Heart left ventricle (tissue), 16 donors: ENCODE results near the gene NTNG2. TPM values are rescaled to one million over a fixed set of nuclear protein-coding genes. Genes with fewer than 3 reads are reported as not detected.

Experiments
- ATAC-seq, 4 donors: fragments of 200-7000 bp; cut with Tn5 transposase; one replicate each; pipeline ENCODE4 v1.9.1; 2020 to 2022; ENCODE audit warnings: moderate library complexity in 4 of 4, mild to moderate bottlenecking in 3 of 4, moderate number of reproducible peaks in 1 of 4
- DNase-seq, 5 donors: peaks; one replicate each; pipeline ENCODE4 v3.0.0-alpha.2; 2020
- H3K27ac ChIP-seq, 12 donors: fragments of 200-600 bp; sonication (generic) in 4 of 12; one replicate each; pipeline versions ENCODE4 v1.5.0 to v1.8.0; 2016 to 2022; ENCODE audit warnings: mild to moderate bottlenecking in 2 of 12
- H3K27me3 ChIP-seq, 9 donors: fragments of 200-600 bp; sonication (generic) in 2 of 9; one replicate each; pipeline versions ENCODE4 v1.5.1 to v1.8.0; 2016 to 2022; ENCODE audit warnings: mild to moderate bottlenecking in 3 of 9
- H3K36me3 ChIP-seq, 9 donors: fragments of 200-600 bp; sonication (generic) in 2 of 9; one replicate each; pipeline versions ENCODE4 v1.5.0 to v1.8.0; 2018 to 2022; ENCODE audit warnings: mild to moderate bottlenecking in 2 of 9
- H3K4me1 ChIP-seq, 12 donors: fragments of 200-600 bp; sonication (generic) in 4 of 12; one replicate each; pipeline versions ENCODE4 v1.5.0 to v1.8.0; 2016 to 2022; ENCODE audit warnings: mild to moderate bottlenecking in 3 of 12
- H3K4me3 ChIP-seq, 12 donors: fragments of 200-600 bp; sonication (generic) in 4 of 12; one replicate each; pipeline versions ENCODE4 v1.5.0 to v1.8.0; 2017 to 2022; ENCODE audit warnings: mild to moderate bottlenecking in 9 of 12, moderate library complexity in 4 of 12
- H3K9me3 ChIP-seq, 12 donors: fragments of 200-600 bp; sonication (generic) in 4 of 12; one replicate each; pipeline versions ENCODE4 v1.5.0 to v1.8.0; 2016 to 2022; ENCODE audit warnings: mild to moderate bottlenecking in 1 of 12
- POLR2A ChIP-seq, 2 donors: fragments of 450-650 bp; IDR thresholded peaks; one replicate each; pipeline ENCODE4 v1.6.1; 2017; ENCODE audit warnings: antibody characterized with exemption in 2 of 2, mild to moderate bottlenecking in 2 of 2, moderate library complexity in 2 of 2
- WGBS, 4 donors: extraction: QIAGEN DNeasy Blood & Tissue Kit in 2 of 4; methylation state at CpG; one replicate each; pipeline versions ENCODE4 v1.1.5 to v1.1.7; 2013 to 2018; 5-methylcytosine and 5-hydroxymethylcytosine counted together
- intact Hi-C, 10 donors: fragments of 100-400 bp; cut with DNase I; formaldehyde crosslinking; loops; one replicate each; pipeline versions ENCODE4 v1.11.1 to v1.14.2; 2022
- polyA plus RNA-seq, 2 donors: library from polyadenylated mRNA; stranded (reverse); fragments of 200-250 nt; gene quantifications; one replicate each; pipeline ENCODE4 v1.2.3, GENCODE V29; 2013
- total RNA-seq, 9 donors: library from RNA; depleted of rRNA in 2 of 9; stranded (reverse); fragments of >200 nt in 2 of 9; fragmentation: NEBNext Ultra II Directional in 3 of 9; extraction: Animal tissue kit (Norgen Biotek cat#: 25700) in 3 of 9; gene quantifications; one replicate each; pipeline versions ENCODE4 v1.1.0 to v1.2.4, GENCODE V29; 2016 to 2023
- TF ChIP-seq, protein P1 (sequence below), 12 donors: fragments of 200-600 bp; sonication (generic) in 4 of 12; IDR thresholded peaks; one replicate each; pipeline versions ENCODE4 v1.5.0 to v1.8.0; 2018 to 2022; ENCODE audit warnings: antibody characterized with exemption in 12 of 12, mild to moderate bottlenecking in 5 of 12
- donor health status: ischemic (EF 13 %, LVEDD 7.1; RV severe dilation, severe dysfunction).
- donor health status: healthy with polysubstance abuse.
- donor health status: DM: no; HTN: yes; CAD: no.
- donor health status: DM: no; HTN: no; CAD: no.
- donor health status: ischemic (EF 25% LVEDD 6.9; RV normal size, moderate dysfunction).
- donor health status: ischemic (EF 25% LVEDD 5.7; RV mildly dilated, moderate dysfunction).
- donor health status: healthy.
- donor health status: DM: yes; HTN: yes; CAD: no.
- donor health status: ischemic (EF 35%, LVEDD 5.7; RV mildly dilated, moderate dysfunction).
- donor health status: nonischemic (EF 11% LVEDD 7.7; RV severe dilation, severe dysfunction).
- donor health status: DM: yes; HTN: yes; CAD: no.
- donor health status: PGD.
- donor health status: ischemic (EF 29% LVEDD 5.4; RV normal size, mild dysfunction).
- donor health status: nonischemic (EF 23%, LVEDD 6.1; RV moderate dilation, normal function).

NTNG2 gene
- total and polyA plus RNA-seq, 11 donors = 0.28 to 4.1 (median 2.2) TPM

DNA sequence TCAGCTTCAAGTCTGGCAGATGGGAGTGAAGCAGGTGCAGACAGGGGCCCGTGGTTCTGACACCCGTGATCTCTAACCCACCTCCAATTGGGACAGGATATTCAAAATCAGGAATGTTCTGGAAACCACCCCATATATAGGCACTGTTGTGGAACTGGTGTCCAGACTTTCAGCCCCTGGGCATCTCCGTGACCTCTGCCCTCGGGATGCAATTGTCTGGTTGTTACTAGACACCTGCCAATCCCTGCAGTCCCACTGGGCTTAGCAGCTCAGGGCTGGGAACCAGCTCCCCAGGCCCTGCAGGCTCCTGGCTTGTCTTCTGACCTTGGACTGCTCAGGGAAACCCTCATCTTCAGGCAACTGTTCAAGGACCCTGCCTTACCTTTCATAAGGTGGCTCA, 38.8 kb downstream of the NTNG2 start:
- H3K36me3 ChIP-seq = no peaks in the 10 kb centered on the region
- H3K4me1 ChIP-seq = peaks cover 0 to 3% (median 0%) of the 10 kb centered on the region in 12 donors
- ATAC-seq (no peak), DNase-seq (no peak)
- WGBS, 4 donors = 71 to 87% (median 79%) methylated on average over 3 to 4 of the region's 4 CpGs
- intact Hi-C loops = no loop called here
- no peak overlapping the region for H3K27ac ChIP-seq
- TF ChIP-seq, protein P1, sequence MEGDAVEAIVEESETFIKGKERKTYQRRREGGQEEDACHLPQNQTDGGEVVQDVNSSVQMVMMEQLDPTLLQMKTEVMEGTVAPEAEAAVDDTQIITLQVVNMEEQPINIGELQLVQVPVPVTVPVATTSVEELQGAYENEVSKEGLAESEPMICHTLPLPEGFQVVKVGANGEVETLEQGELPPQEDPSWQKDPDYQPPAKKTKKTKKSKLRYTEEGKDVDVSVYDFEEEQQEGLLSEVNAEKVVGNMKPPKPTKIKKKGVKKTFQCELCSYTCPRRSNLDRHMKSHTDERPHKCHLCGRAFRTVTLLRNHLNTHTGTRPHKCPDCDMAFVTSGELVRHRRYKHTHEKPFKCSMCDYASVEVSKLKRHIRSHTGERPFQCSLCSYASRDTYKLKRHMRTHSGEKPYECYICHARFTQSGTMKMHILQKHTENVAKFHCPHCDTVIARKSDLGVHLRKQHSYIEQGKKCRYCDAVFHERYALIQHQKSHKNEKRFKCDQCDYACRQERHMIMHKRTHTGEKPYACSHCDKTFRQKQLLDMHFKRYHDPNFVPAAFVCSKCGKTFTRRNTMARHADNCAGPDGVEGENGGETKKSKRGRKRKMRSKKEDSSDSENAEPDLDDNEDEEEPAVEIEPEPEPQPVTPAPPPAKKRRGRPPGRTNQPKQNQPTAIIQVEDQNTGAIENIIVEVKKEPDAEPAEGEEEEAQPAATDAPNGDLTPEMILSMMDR (IDR thresholded peaks at IDR 0.05) = no peak
- TF ChIP-seq POLR2A (IDR thresholded peaks at IDR 0.05) = no peak
- H3K9me3 ChIP-seq = peaks cover 0 to 7% (median 0%) of the 10 kb centered on the region in 12 donors
- no peak overlapping the region for H3K4me3 ChIP-seq
- H3K27me3 ChIP-seq = peaks cover 0 to 14% (median 0%) of the 10 kb centered on the region in 9 donors

DNA sequence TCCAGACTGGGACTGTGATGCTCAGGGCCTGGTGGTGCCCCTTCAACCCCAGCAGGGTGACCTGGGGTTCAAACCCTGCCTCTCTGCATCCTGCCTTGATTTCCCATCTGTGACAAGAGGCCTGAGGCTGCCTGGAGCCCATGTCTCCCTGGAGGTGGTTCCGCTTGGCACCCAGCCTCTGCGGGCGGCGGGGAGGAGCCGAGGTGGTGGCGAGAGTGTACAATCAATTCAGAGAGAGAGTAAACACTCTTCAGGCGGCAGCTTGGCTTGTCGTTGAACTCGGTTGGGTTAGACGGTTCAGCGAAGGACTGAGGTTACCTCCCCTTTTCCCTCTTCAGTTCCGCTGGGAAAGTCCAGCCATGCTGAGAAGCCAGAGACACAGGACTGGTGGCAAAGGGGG, 39.3 kb downstream of the NTNG2 start:
- Histone ChIP-seq H3K9me3 (peaks cover 0 to 7% (median 0%) of the 10 kb centered on the region in 12 donors), H3K4me3 (no peak overlapping the region), H3K27me3 (peaks cover 0 to 14% (median 0%) of the 10 kb centered on the region in 9 donors), H3K36me3 (no peaks in the 10 kb centered on the region), H3K27ac (no peak overlapping the region), H3K4me1 (peaks cover 0 to 3% (median 0%) of the 10 kb centered on the region in 12 donors)
- no peak for ATAC-seq
- WGBS, 4 donors = 83 to 87% (median 85%) methylated on average over 12 of the region's 12 CpGs
- intact Hi-C loops = no loop called here
- TF ChIP-seq, protein P1 (IDR thresholded peaks at IDR 0.05) = no peak
- TF ChIP-seq POLR2A (IDR thresholded peaks at IDR 0.05) = no peak
- peak in 1 of 5 donors; percentile 21 for DNase-seq

DNA sequence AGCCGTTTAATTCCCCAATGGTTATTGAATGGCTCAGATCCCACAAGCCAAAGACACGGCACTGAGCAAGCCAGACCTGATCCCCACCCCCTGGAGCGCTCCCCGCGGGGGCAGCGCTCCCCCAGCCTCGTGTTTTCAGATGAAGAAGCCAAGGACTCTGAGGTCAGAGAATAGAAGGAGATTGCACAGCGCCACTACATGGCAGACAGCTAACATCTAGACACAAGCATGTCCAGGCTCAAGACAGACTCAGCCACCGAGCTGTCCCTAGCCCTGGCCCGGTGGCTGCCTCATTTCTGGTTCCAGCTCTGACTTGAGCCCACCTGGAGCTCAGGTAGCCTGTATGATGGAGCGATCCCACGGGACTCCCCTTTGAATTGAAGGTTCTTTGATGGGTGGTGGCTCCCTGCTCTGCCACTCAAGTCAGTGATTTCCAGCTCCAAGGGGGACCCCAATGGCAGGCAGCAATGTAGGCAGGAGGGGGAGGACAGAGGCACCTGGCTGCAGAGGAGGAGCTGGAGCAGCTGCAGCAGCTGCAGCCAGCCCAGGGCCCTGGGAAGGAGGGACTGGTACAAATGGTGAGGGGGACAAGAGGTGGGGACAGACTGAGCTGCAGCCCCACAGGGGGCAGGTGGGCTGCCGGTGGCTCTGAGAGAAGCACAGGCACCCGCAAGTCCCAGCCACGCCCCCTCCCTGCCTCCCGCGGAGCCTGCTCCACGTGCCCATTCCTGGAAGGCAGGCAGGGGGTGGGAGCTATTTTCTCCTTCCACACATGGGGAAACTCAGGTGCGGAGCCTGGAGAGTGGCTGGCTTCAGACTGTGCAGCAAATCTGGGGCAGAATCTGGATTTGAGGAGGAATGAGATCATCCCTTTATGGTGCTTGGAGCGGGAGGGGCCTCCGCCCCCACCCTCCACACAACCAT, 40.2 kb downstream of the NTNG2 start:
- Histone ChIP-seq H3K4me1 (peaks cover 0 to 3% (median 0%) of the 10 kb centered on the region in 12 donors), H3K27ac (no peak overlapping the region)

DNA sequence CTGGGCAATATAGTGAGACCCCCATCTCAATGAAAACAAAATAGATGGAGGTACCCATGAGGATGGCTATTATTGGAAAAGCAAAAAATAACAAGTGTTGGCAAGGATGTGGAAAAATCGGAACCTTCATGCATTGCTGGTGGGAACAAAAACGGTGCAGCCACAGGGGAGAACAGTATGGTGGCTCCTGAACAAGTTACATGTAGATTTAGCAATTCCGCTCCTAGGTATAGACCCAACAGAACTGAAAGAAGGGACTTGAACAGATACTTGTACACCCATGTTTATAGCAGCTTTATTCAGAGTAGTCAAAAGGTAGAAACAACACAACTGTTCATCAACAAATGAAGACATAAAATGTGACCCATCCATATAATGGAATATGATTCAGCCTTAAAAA, 43.0 kb downstream of the NTNG2 start:
- Histone ChIP-seq H3K36me3 (no peaks in the 10 kb centered on the region), H3K4me3 (no peak overlapping the region), H3K9me3 (peaks cover 0 to 7% (median 0%) of the 10 kb centered on the region in 12 donors), H3K27ac (no peak overlapping the region), H3K4me1 (peaks cover 0 to 3% (median 0%) of the 10 kb centered on the region in 12 donors), H3K27me3 (peaks cover 0 to 14% (median 0%) of the 10 kb centered on the region in 9 donors)
- 89 to 95% (median 93%) methylated on average over 3 of the region's 3 CpGs for WGBS, 4 donors
- intact Hi-C loops = no loop called here
- no peak for DNase-seq
- ATAC-seq = no peak
- TF ChIP-seq, protein P1 (IDR thresholded peaks at IDR 0.05) = no peak
- no peak for TF ChIP-seq POLR2A (IDR thresholded peaks at IDR 0.05)

More for the DNA sequence above, 40.2 kb downstream of the NTNG2 start:
- intact Hi-C loops = no loop called here
- TF ChIP-seq POLR2A (IDR thresholded peaks at IDR 0.05) = no peak
- TF ChIP-seq, protein P1 (IDR thresholded peaks at IDR 0.05) = no peak
- H3K4me3 ChIP-seq = no peak overlapping the region
- WGBS, 4 donors = 45 to 53% (median 48%) methylated on average over 20 to 21 of the region's 21 CpGs
- H3K27me3 ChIP-seq = peaks cover 0 to 14% (median 0%) of the 10 kb centered on the region in 9 donors
- H3K36me3 ChIP-seq = no peaks in the 10 kb centered on the region
- H3K9me3 ChIP-seq = peaks cover 0 to 7% (median 0%) of the 10 kb centered on the region in 12 donors
- ATAC-seq (no peak), DNase-seq (peak in 1 of 5 donors; percentile 29)
